ENCODE measurements around the gene RNASE8. TPM values are rescaled to one million over a fixed set of nuclear protein-coding genes. Genes with fewer than 3 reads are reported as not detected.

The RNASE8 gene
- total RNA-seq, 1 donor from 2014 or later: not detected

- DNase-seq: no peak
- TF ChIP-seq CTCF (IDR thresholded peaks at IDR 0.05): no peak
Measured at GRCh38 chr14:21073921-21074320, 16.3 kb downstream of the RNASE8 start.

DNA sequence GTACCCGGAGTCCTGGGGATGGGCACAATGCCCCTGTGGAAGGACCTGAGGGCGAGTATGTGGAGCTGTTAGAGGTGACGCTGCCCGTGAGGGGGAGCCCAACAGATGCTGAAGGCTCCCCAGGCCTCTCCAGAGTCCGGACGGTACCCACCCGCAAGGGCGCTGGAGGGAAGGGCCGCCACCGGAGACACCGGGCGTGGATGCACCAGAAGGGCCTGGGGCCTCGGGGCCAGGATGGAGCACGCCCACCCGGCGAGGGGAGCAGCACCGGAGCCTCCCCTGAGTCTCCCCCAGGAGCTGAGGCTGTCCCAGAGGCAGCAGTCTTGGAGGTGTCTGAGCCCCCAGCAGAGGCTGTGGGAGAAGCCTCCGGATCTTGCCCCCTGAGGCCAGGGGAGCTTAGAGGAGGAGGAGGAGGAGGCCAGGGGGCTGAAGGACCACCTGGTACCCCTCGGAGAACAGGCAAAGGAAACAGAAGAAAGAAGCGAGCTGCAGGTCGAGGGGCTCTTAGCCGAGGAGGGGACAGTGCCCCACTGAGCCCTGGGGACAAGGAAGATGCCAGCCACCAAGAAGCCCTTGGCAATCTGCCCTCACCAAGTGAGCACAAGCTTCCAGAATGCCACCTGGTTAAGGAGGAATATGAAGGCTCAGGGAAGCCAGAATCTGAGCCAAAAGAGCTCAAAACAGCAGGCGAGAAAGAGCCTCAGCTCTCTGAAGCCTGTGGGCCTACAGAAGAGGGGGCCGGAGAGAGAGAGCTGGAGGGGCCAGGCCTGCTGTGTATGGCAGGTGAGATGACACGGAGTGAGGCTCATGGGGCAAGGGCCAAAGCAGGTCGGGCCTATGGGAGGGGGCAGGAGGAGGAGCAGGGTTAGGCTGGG is 17.0 kb downstream of the RNASE8 start:
- no peak for TF ChIP-seq CTCF (IDR thresholded peaks at IDR 0.05)
- intact Hi-C loops (cut with DNase I): no loop called here
- H3K36me3 ChIP-seq: peaks cover 65% of the 10 kb centered on the region
- H3K4me1 ChIP-seq: peaks cover 25% of the 10 kb centered on the region
- peaks cover 2% of the 10 kb centered on the region for H3K27me3 ChIP-seq (ENCODE audit: low read depth)
- H3K4me3 ChIP-seq: no peak overlapping the region
- DNase-seq (no peak), ATAC-seq (no peak)
- no peak overlapping the region for H3K27ac ChIP-seq
- H3K9me3 ChIP-seq: no peaks in the 10 kb centered on the region

More at GRCh38 chr14:21073921-21074320, 16.3 kb downstream of the RNASE8 start:
- no peak for ATAC-seq
- Histone ChIP-seq H3K36me3 (peaks cover 58% of the 10 kb centered on the region), H3K27me3 (ENCODE audit: low read depth) (peaks cover 4% of the 10 kb centered on the region), H3K27ac (no peak overlapping the region), H3K4me1 (peaks cover 32% of the 10 kb centered on the region), H3K9me3 (no peaks in the 10 kb centered on the region), H3K4me3 (no peak overlapping the region)
- intact Hi-C loops (cut with DNase I): no loop called here

GRCh38 chr14:21075719-21076437 is 18.3 kb downstream of the RNASE8 start:
- Histone ChIP-seq H3K27ac (no peak overlapping the region), H3K9me3 (no peaks in the 10 kb centered on the region), H3K36me3 (peaks cover 76% of the 10 kb centered on the region), H3K4me3 (no peak overlapping the region), H3K4me1 (peaks cover 21% of the 10 kb centered on the region), H3K27me3 (ENCODE audit: low read depth) (no peaks in the 10 kb centered on the region)
- no peak for TF ChIP-seq CTCF (IDR thresholded peaks at IDR 0.05)
- ATAC-seq (no peak), DNase-seq (no peak)
- intact Hi-C loops (cut with DNase I): no loop called here

DNA sequence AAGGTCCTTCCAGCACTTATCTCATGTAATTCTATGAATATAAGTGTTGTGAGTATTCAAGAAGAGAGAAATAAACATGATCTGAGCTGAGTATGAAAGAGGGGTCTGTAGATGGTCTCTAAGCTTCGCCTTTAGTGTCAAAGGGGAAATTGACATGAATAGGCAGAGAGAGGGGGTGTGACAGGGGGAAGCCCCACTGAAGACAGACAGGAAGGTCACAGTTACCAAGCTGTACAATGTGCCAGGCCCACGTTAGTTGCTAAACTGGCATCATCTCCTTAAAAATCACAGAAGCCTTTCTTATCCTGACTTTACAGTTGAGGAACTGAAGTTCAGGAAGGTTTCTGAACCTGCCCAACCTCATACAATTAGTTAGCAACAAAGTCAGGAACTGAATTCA is 20.1 kb downstream of the RNASE8 start:
- Histone ChIP-seq H3K36me3 (peaks cover 94% of the 10 kb centered on the region), H3K27me3 (ENCODE audit: low read depth) (no peaks in the 10 kb centered on the region), H3K4me3 (no peak overlapping the region), H3K4me1 (peaks cover 3% of the 10 kb centered on the region), H3K27ac (no peak overlapping the region), H3K9me3 (no peaks in the 10 kb centered on the region)
- intact Hi-C loops (cut with DNase I): no loop called here
- ATAC-seq (no peak), DNase-seq (no peak)
- TF ChIP-seq CTCF (IDR thresholded peaks at IDR 0.05): no peak

GRCh38 chr14:21078287-21078686 is 20.7 kb downstream of the RNASE8 start:
- no peak for TF ChIP-seq CTCF (IDR thresholded peaks at IDR 0.05)
- no peak overlapping the region for H3K27ac ChIP-seq
- H3K4me1 ChIP-seq: no peaks in the 10 kb centered on the region
- H3K4me3 ChIP-seq: no peak overlapping the region
- H3K36me3 ChIP-seq: peaks cover 96% of the 10 kb centered on the region
- H3K9me3 ChIP-seq: no peaks in the 10 kb centered on the region
- intact Hi-C loops (cut with DNase I): no loop called here
- no peaks in the 10 kb centered on the region for H3K27me3 ChIP-seq (ENCODE audit: low read depth)
- ATAC-seq (no peak), DNase-seq (no peak)
